SH-SY5Y (cell line): ENCODE data around the gene CHAC1.

ENCODE experiments used
- GATA2 ChIP-seq: IDR thresholded peaks from 2 replicates; pipeline ENCODE4 v1.6.1; 2011; ENCODE audit warnings: mild to moderate bottlenecking, low read depth, low read length
- GATA3 ChIP-seq: IDR thresholded peaks from 2 replicates; pipeline ENCODE4 v1.6.1; 2011; ENCODE audit warnings: low read depth, mild to moderate bottlenecking, low read length, moderate library complexity

Gene CHAC1

GRCh38 chr15:40940296-40940801, 12.9 kb upstream of the CHAC1 start:
- no peak for TF ChIP-seq GATA3
- no peak for TF ChIP-seq GATA2

- TF ChIP-seq GATA3 (no peak), GATA2 (no peak)
Measured at GRCh38 chr15:40941068-40941527, 12.2 kb upstream of the CHAC1 start.

GRCh38 chr15:40941528-40942336, 11.5 kb upstream of the CHAC1 start:
- no peak for TF ChIP-seq GATA2
- no peak for TF ChIP-seq GATA3

- no peak for TF ChIP-seq GATA3
- no peak for TF ChIP-seq GATA2
Measured at GRCh38 chr15:40942337-40942854, 10.9 kb upstream of the CHAC1 start.

GRCh38 chr15:40942878-40943277, 10.4 kb upstream of the CHAC1 start:
- TF ChIP-seq GATA3 (no peak), GATA2 (no peak)

GRCh38 chr15:40943764-40944365, 9.4 kb upstream of the CHAC1 start:
- TF ChIP-seq GATA3 = no peak
- TF ChIP-seq GATA2 = no peak

- TF ChIP-seq GATA3 (no peak), GATA2 (no peak)
Measured at GRCh38 chr15:40944510-40945296, 8.6 kb upstream of the CHAC1 start.

GRCh38 chr15:40948706-40949473, 4.4 kb upstream of the CHAC1 start:
- TF ChIP-seq GATA3 (no peak), GATA2 (no peak)

- TF ChIP-seq GATA3 (no peak), GATA2 (no peak)
Measured at GRCh38 chr15:40949756-40950207, 3.5 kb upstream of the CHAC1 start.

- no peak for TF ChIP-seq GATA2
- no peak for TF ChIP-seq GATA3
Measured at GRCh38 chr15:40951764-40952163, 1.5 kb upstream of the CHAC1 start.

- TF ChIP-seq GATA3 (no peak), GATA2 (no peak)
Measured at GRCh38 chr15:40952301-40952900, 870 bp upstream of the CHAC1 start.

- TF ChIP-seq GATA3 (no peak), GATA2 (no peak)
Measured at GRCh38 chr15:40953713-40954074, 423 bp downstream of the CHAC1 start.
